GM18511 (cell line): Measurements from ENCODE around the gene TRIM69.
"Not testable (repeated sequence)": the region's sequence is repeated elsewhere in the genome, so short reads cannot be mapped to it uniquely, and the experiment has no call there.

Source experiments
- ATAC-seq: cut with Tn5 transposase; IDR thresholded peaks from one replicate; pipeline ENCODE4 v1.9.1; 2021; ENCODE audit warnings: mild to moderate bottlenecking, moderate library complexity; ENCODE audit not compliant: unreplicated experiment

Gene TRIM69

GRCh38 chr15:44736181-44736765 lies at the start of gene TRIM69:
Gene TRIM69, plus strand, starts transcription at chr15:44736528. Its CDS starts 177 bp downstream, at chr15:44736705.
- no peak for ATAC-seq

GRCh38 chr15:44689318-44689717 lies 47.0 kb upstream of the TRIM69 start:
- not testable (repeated sequence) for ATAC-seq

GRCh38 chr15:44690245-44690644 lies 46.1 kb upstream of the TRIM69 start:
- ATAC-seq: not testable (repeated sequence)

GRCh38 chr15:44692659-44693058 lies 43.7 kb upstream of the TRIM69 start:
- no peak for ATAC-seq

GRCh38 chr15:44694416-44694815 lies 41.9 kb upstream of the TRIM69 start:
- ATAC-seq: no peak

GRCh38 chr15:44695294-44695693 lies 41.0 kb upstream of the TRIM69 start:
- ATAC-seq: no peak

- ATAC-seq: no peak
Measured at GRCh38 chr15:44697014-44697413, 39.3 kb upstream of the TRIM69 start.

- no peak for ATAC-seq
Measured at GRCh38 chr15:44698641-44699040, 37.7 kb upstream of the TRIM69 start.

GRCh38 chr15:44700676-44701075 lies 35.7 kb upstream of the TRIM69 start:
- ATAC-seq: not testable (repeated sequence)

GRCh38 chr15:44705986-44706385 lies 30.3 kb upstream of the TRIM69 start:
- ATAC-seq: no peak

- no peak for ATAC-seq
Measured at GRCh38 chr15:44706401-44706800, 29.9 kb upstream of the TRIM69 start.

- no peak for ATAC-seq
Measured at GRCh38 chr15:44706946-44707636, 29.2 kb upstream of the TRIM69 start.

GRCh38 chr15:44710236-44711095 lies 25.9 kb upstream of the TRIM69 start:
- ATAC-seq: peak; percentile 34

- peak; percentile 85 for ATAC-seq
Measured at GRCh38 chr15:44711096-44711742, 25.1 kb upstream of the TRIM69 start, which contains the start of the genes B2M and PATL2. Gene B2M, plus strand, starts transcription at chr15:44711517. Its CDS starts 30 bp downstream, at chr15:44711547. Gene PATL2, minus strand, starts transcription at chr15:44711323. Its CDS starts 34,833 bp downstream, at chr15:44676490.

GRCh38 chr15:44711743-44712345 lies 24.5 kb upstream of the TRIM69 start:
- ATAC-seq: peak; percentile 16

- ATAC-seq: peak; percentile 24
Measured at GRCh38 chr15:44712346-44713005, 23.9 kb upstream of the TRIM69 start.

GRCh38 chr15:44713006-44713966 lies 23.0 kb upstream of the TRIM69 start:
- no peak for ATAC-seq

- no peak for ATAC-seq
Measured at GRCh38 chr15:44715142-44715796, 21.1 kb upstream of the TRIM69 start.
